ENCODE measurements around the gene RBPJ.
A peak's percentile ranks its signal among the peaks of the same experiment; 100 is the strongest.

The RBPJ gene

DNA sequence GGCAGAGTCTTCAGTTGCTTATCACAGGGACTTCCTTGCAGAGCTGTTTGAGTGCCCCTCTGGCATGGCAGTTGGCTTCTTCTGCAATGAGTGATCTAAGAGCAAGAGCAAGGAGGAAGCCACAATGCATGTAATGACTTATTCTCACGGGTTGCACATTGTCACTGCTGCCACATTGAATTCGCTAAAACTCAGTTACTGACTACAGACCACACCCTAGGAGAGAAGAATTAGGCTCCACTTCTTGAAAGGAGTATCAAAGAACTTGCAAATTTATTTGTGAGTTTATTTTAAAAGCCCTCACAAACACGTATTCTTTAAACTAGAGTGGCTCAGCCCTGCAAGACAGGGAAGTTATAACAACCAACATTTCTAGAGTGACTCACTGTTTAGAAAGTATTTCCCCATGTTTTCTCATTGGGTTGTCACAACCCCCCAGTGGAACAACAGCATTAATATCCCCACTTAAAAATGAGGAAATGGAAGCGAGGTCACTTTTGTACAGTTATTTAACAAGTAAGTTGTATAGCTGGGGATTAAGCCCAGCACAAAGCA is 32.4 kb upstream of the RBPJ start:
- H3K27me3 ChIP-seq (ENCODE audit: insufficient read depth, low read length): no peaks in the 10 kb centered on the region
- H3K79me2 ChIP-seq (ENCODE audit: control insufficient read depth, insufficient read depth, low read length, unreplicated experiment): no peaks in the 10 kb centered on the region
- H3K4me1 ChIP-seq (ENCODE audit: control insufficient read depth, insufficient read depth, low read length, unreplicated experiment): peaks cover 13% of the 10 kb centered on the region
- H2AFZ ChIP-seq (ENCODE audit: low read length, unreplicated experiment): peak overlapping the region; percentile 33
- H3K27ac ChIP-seq (ENCODE audit: low read depth, low read length): peak overlapping the region; percentile 50
- no peak overlapping the region for H3K4me3 ChIP-seq (ENCODE audit: low read depth, low read length)
- H3K36me3 ChIP-seq (ENCODE audit: insufficient read depth, low read length): no peaks in the 10 kb centered on the region

GRCh38 chr4:26289401-26289800 is 31.4 kb upstream of the RBPJ start:
- no peak overlapping the region for H2AFZ ChIP-seq (ENCODE audit: low read length, unreplicated experiment)
- H3K27me3 ChIP-seq (ENCODE audit: insufficient read depth, low read length): no peaks in the 10 kb centered on the region
- H3K36me3 ChIP-seq (ENCODE audit: insufficient read depth, low read length): no peaks in the 10 kb centered on the region
- peaks cover 13% of the 10 kb centered on the region for H3K4me1 ChIP-seq (ENCODE audit: control insufficient read depth, insufficient read depth, low read length, unreplicated experiment)
- H3K4me3 ChIP-seq (ENCODE audit: low read depth, low read length): no peak overlapping the region
- H3K79me2 ChIP-seq (ENCODE audit: control insufficient read depth, insufficient read depth, low read length, unreplicated experiment): no peaks in the 10 kb centered on the region
- H3K27ac ChIP-seq (ENCODE audit: low read depth, low read length): no peak overlapping the region

GRCh38 chr4:26290321-26290720 is 30.5 kb upstream of the RBPJ start:
- Histone ChIP-seq H3K4me3 (ENCODE audit: low read depth, low read length) (no peak overlapping the region), H2AFZ (ENCODE audit: low read length, unreplicated experiment) (no peak overlapping the region)

DNA sequence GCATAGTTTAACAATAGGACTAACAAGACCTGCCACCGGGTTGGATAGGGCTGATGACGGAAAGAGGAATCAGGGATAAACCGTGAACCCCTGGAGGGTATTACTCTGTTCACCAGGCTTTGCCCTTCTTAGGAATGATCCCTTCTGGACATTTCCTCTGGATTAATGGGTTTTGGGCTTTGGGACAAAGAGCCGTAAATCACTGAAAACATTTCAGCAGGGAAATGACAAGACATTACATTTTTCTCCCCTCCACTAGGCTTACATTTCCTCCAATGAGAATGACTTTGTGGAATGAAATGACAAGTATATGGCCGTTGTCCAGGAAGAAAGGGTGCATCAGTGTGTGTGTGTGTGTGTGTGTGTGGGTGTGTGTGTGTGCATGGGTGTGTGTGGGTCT is 25.9 kb upstream of the RBPJ start:
- Histone ChIP-seq H3K79me2 (ENCODE audit: control insufficient read depth, insufficient read depth, low read length, unreplicated experiment) (no peaks in the 10 kb centered on the region), H3K4me1 (ENCODE audit: control insufficient read depth, insufficient read depth, low read length, unreplicated experiment) (peaks cover 19% of the 10 kb centered on the region), H2AFZ (ENCODE audit: low read length, unreplicated experiment) (no peak overlapping the region), H3K4me3 (ENCODE audit: low read depth, low read length) (no peak overlapping the region), H3K27ac (ENCODE audit: low read depth, low read length) (no peak overlapping the region), H3K27me3 (ENCODE audit: insufficient read depth, low read length) (no peaks in the 10 kb centered on the region), H3K36me3 (ENCODE audit: insufficient read depth, low read length) (no peaks in the 10 kb centered on the region)

More at GRCh38 chr4:26290321-26290720, 30.5 kb upstream of the RBPJ start:
- H3K36me3 ChIP-seq (ENCODE audit: insufficient read depth, low read length): no peaks in the 10 kb centered on the region
- no peaks in the 10 kb centered on the region for H3K79me2 ChIP-seq (ENCODE audit: control insufficient read depth, insufficient read depth, low read length, unreplicated experiment)
- peaks cover 13% of the 10 kb centered on the region for H3K4me1 ChIP-seq (ENCODE audit: control insufficient read depth, insufficient read depth, low read length, unreplicated experiment)
- H3K27ac ChIP-seq (ENCODE audit: low read depth, low read length): no peak overlapping the region
- no peaks in the 10 kb centered on the region for H3K27me3 ChIP-seq (ENCODE audit: insufficient read depth, low read length)

- no peak overlapping the region for H3K4me3 ChIP-seq (ENCODE audit: low read depth, low read length)
- H3K27me3 ChIP-seq (ENCODE audit: insufficient read depth, low read length): no peaks in the 10 kb centered on the region
- no peak overlapping the region for H3K27ac ChIP-seq (ENCODE audit: low read depth, low read length)
- H3K4me1 ChIP-seq (ENCODE audit: control insufficient read depth, insufficient read depth, low read length, unreplicated experiment): peaks cover 26% of the 10 kb centered on the region
- no peaks in the 10 kb centered on the region for H3K79me2 ChIP-seq (ENCODE audit: control insufficient read depth, insufficient read depth, low read length, unreplicated experiment)
- H2AFZ ChIP-seq (ENCODE audit: low read length, unreplicated experiment): no peak overlapping the region
- no peaks in the 10 kb centered on the region for H3K36me3 ChIP-seq (ENCODE audit: insufficient read depth, low read length)
Measured at GRCh38 chr4:26296021-26296420, 24.8 kb upstream of the RBPJ start.

DNA sequence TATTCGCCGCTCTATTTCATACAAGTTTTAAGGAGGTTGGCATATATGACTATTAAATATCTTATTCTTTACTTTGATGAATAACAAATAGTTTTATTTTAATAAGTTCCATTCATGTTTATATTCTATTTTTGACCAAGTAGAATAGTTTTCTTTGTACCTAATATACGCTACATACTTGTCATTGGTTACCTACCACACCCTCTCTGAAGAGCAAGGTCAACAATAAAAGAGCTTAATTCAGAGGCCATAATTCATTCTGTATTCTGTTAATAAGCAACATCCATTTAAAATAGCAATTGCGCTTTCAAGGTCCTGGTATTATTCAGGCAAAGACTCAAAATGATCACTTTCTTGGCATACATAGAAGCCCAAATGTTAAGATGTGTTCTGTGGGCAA is 24.3 kb upstream of the RBPJ start:
- H2AFZ ChIP-seq (ENCODE audit: low read length, unreplicated experiment): no peak overlapping the region
- H3K27ac ChIP-seq (ENCODE audit: low read depth, low read length): no peak overlapping the region
- peaks cover 26% of the 10 kb centered on the region for H3K4me1 ChIP-seq (ENCODE audit: control insufficient read depth, insufficient read depth, low read length, unreplicated experiment)
- H3K36me3 ChIP-seq (ENCODE audit: insufficient read depth, low read length): no peaks in the 10 kb centered on the region
- no peaks in the 10 kb centered on the region for H3K27me3 ChIP-seq (ENCODE audit: insufficient read depth, low read length)
- H3K79me2 ChIP-seq (ENCODE audit: control insufficient read depth, insufficient read depth, low read length, unreplicated experiment): no peaks in the 10 kb centered on the region
- H3K4me3 ChIP-seq (ENCODE audit: low read depth, low read length): no peak overlapping the region

GRCh38 chr4:26297219-26297618 is 23.6 kb upstream of the RBPJ start:
- H2AFZ ChIP-seq (ENCODE audit: low read length, unreplicated experiment): no peak overlapping the region
- no peak overlapping the region for H3K4me3 ChIP-seq (ENCODE audit: low read depth, low read length)
- H3K4me1 ChIP-seq (ENCODE audit: control insufficient read depth, insufficient read depth, low read length, unreplicated experiment): peaks cover 26% of the 10 kb centered on the region
- H3K27me3 ChIP-seq (ENCODE audit: insufficient read depth, low read length): no peaks in the 10 kb centered on the region
- H3K36me3 ChIP-seq (ENCODE audit: insufficient read depth, low read length): no peaks in the 10 kb centered on the region
- no peaks in the 10 kb centered on the region for H3K79me2 ChIP-seq (ENCODE audit: control insufficient read depth, insufficient read depth, low read length, unreplicated experiment)
- H3K27ac ChIP-seq (ENCODE audit: low read depth, low read length): no peak overlapping the region

- H3K79me2 ChIP-seq (ENCODE audit: control insufficient read depth, insufficient read depth, low read length, unreplicated experiment): no peaks in the 10 kb centered on the region
- no peaks in the 10 kb centered on the region for H3K27me3 ChIP-seq (ENCODE audit: insufficient read depth, low read length)
- H3K36me3 ChIP-seq (ENCODE audit: insufficient read depth, low read length): no peaks in the 10 kb centered on the region
- peak overlapping the region; percentile 45 for H3K27ac ChIP-seq (ENCODE audit: low read depth, low read length)
- peaks cover 26% of the 10 kb centered on the region for H3K4me1 ChIP-seq (ENCODE audit: control insufficient read depth, insufficient read depth, low read length, unreplicated experiment)
- peak overlapping the region; percentile 54 for H2AFZ ChIP-seq (ENCODE audit: low read length, unreplicated experiment)
- H3K4me3 ChIP-seq (ENCODE audit: low read depth, low read length): peak overlapping the region; percentile 16; the same call in 1 of the 2 replicates
Measured at GRCh38 chr4:26298198-26298947, 22.4 kb upstream of the RBPJ start.

DNA sequence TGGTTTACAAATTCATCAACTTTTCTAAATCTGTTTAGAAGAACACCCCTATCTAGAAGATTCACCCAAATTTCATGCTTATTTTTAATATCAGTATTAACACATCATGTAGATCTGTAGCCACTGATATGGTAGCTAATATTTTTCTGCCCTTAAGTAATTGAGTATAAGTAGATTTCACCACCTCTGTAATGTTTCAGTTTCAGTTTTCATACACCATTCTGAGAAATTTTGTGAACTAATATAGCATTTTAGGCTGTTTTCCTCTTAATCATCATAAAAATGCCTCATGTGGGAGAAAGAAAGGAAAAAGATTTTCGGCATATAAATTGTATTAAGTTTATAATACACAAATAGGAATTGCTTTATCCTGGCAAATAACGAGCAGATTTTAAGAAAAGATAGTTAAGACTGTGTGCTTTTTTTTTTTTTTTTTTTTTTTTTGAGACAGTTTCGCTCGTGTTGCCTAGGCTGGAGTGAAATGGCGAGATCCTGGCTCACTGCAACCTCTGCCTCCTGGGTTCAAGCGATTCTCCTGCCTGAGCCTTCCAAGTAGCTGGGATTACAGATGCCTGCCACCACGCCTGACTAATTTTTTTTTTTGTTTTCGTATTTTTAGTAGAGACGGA is 21.4 kb upstream of the RBPJ start:
- Histone ChIP-seq H3K4me3 (ENCODE audit: low read depth, low read length) (peak overlapping the region; percentile 16; the same call in 1 of the 2 replicates), H3K79me2 (ENCODE audit: control insufficient read depth, insufficient read depth, low read length, unreplicated experiment) (no peaks in the 10 kb centered on the region), H3K4me1 (ENCODE audit: control insufficient read depth, insufficient read depth, low read length, unreplicated experiment) (peaks cover 26% of the 10 kb centered on the region), H3K27ac (ENCODE audit: low read depth, low read length) (no peak overlapping the region), H3K27me3 (ENCODE audit: insufficient read depth, low read length) (no peaks in the 10 kb centered on the region), H2AFZ (ENCODE audit: low read length, unreplicated experiment) (peak overlapping the region; percentile 54), H3K36me3 (ENCODE audit: insufficient read depth, low read length) (no peaks in the 10 kb centered on the region)

DNA sequence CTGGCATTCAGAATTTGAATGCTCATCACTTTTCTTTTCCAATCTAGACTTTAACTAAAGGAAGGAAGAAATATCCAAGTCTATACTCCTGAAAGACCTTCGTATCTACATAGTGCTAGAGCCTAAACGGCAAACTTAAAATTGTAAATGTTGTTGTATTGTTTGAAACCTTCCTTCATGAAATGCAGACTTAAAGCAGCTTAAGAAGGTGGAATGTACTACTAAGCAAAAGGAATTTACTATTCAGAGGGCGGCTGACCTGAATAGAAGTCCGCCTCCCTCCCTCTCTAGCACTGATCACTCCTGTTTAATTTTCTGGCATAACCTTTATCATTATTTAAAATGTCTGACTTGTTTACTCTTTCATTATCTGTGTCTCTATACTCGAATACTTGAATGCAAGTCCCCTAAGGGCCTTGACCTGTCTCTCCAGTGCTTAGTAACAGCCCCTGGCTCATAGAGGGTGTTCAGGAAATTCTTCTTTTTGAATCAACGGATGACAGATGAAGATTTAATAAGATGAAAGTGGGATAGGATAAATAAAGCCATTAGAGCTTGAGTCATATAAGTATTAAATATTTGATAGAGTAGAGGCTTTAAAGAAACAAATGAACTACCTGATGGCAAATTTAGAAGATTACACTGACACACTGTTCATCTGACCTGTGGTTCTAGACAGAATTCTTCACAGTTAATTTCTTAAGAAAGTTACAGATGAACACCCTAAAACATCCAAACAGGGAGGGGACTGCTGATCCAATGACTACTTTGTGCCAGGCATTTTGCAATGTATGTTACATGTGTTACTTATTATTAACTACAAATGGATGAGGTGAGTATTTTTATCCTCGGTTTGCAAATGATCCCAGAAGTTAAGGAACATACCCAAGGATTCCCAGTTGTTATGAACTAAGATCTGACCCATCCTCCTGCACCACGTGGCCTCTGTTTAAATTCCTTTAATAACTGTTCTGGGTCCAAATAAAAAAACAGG is 20.2 kb upstream of the RBPJ start:
- no peak overlapping the region for H3K4me3 ChIP-seq (ENCODE audit: low read depth, low read length)
- H3K4me1 ChIP-seq (ENCODE audit: control insufficient read depth, insufficient read depth, low read length, unreplicated experiment): peaks cover 26% of the 10 kb centered on the region
- peak overlapping the region; percentile 11 for H2AFZ ChIP-seq (ENCODE audit: low read length, unreplicated experiment)
- no peaks in the 10 kb centered on the region for H3K79me2 ChIP-seq (ENCODE audit: control insufficient read depth, insufficient read depth, low read length, unreplicated experiment)
- no peak overlapping the region for H3K27ac ChIP-seq (ENCODE audit: low read depth, low read length)
- H3K36me3 ChIP-seq (ENCODE audit: insufficient read depth, low read length): no peaks in the 10 kb centered on the region
- no peaks in the 10 kb centered on the region for H3K27me3 ChIP-seq (ENCODE audit: insufficient read depth, low read length)
